Bone marrow (tissue), 2 donors: ENCODE results near the gene PNPLA2.
A peak's percentile ranks its signal among the peaks of the same experiment; 100 is the strongest.

Experiments used
- DNase-seq, 2 donors: peaks; one replicate each; lab custom pipeline; 2025; lab: John Stamatoyannopoulos, UW

PNPLA2 gene

DNA sequence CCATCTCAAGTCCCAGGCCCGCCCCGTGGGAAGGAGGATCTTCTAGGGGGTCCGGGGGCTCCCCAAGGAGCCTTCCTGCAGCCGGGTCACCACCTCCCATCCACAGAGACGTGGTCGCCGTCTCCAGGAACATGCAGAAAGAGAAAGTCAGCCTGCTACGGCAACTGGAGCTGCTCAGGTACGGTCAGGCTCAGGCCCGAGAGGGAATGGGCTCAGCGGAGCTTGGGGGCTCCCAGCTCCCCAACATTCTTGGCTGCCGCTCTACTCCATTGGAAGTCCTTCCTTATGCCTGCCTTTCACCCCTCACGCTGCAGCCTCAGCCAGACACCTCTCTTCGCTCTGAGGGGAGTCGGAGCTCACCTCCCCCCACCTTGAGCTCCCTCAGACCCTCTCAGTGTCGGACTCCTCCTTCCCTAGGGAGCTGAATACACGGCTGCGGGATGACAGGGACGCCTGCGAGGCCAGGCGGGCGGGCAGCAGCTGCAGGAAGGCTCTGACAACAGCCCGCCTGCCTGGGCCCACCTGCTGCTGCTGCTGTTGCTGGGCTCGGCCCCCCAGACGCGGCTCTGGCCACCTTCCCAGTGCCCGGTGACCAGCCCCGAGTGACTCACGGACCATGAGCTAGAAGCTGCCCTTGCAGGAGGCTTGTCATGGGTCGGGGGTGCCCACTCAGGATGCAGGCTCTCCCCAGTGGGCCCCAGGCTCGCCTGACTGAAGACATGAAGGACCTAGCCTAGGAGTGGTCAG, 12.6 kb downstream of the PNPLA2 start:
- no peak for DNase-seq

DNA sequence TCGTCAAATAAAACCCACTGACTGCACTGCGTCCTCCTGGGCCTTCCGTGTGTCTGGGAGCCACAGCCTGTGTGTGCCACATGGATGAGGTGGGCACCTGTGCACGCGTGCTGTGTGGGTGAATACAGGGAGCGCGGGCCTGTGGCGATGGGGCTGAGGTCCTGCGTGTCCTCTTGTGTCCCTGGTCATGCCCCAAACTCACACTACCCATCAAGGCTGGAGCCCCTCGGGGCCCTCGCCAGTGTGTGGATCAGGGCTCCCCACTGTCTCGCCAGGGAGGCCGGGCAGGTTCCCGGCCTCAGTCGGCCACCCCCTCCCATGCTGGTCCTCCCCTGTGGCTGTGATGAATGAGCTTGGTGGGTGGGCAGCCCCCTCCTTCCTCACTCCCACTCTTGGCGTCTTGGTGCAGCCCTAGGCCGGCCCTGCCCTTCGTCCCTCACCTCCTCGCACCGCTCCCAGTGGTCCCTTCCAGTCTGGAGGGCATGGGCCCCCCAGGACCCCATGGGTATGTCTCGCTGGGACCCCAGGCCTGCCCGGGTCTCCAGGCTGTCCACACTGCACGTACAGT, 13.3 kb downstream of the PNPLA2 start:
- no peak for DNase-seq

DNA sequence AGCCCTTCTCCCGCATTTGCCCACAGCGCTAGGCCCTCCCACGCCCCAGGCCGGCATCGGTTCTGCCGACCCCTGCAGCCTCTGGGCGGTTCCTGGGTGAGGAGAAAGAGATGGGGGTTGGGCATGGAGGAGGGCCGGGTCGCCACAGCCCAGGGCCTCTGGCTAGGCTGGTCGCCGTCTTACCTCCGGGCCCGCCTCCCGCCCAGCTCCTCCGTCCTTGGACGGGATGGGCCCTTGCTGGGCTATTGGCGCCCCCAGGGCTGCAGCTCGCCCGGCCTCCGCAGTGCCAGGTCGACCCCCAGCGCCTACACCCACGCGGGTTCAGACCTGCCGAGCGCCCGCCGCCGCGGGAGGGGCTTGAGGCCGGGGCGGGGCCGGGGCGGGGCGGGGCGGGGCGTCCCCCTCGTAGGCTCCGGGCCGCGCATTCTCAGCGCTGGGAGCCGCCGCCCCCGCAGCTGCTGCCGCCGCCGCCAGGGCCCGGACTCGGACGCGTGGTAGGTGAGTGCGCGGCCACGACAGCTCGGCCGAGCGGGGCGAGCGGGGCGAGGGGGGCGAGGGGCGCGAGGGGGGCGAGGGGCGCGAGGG, 13.9 kb downstream of the PNPLA2 start, which contains the start of gene CD151:
CD151 (plus strand) TSS at position 424 of the 585 bp plus-strand sequence. CDS start 3,118 bp downstream, outside the sequence.
- DNase-seq = peak in 1 of 2 donors; percentile 62

GRCh38 chr11:833114-833791, 14.5 kb downstream of the PNPLA2 start:
- peak in 1 of 2 donors; percentile 62 for DNase-seq

- no peak for DNase-seq
These were observed 15.2 kb downstream of the PNPLA2 start for GRCh38 chr11:833849-834311.

DNA sequence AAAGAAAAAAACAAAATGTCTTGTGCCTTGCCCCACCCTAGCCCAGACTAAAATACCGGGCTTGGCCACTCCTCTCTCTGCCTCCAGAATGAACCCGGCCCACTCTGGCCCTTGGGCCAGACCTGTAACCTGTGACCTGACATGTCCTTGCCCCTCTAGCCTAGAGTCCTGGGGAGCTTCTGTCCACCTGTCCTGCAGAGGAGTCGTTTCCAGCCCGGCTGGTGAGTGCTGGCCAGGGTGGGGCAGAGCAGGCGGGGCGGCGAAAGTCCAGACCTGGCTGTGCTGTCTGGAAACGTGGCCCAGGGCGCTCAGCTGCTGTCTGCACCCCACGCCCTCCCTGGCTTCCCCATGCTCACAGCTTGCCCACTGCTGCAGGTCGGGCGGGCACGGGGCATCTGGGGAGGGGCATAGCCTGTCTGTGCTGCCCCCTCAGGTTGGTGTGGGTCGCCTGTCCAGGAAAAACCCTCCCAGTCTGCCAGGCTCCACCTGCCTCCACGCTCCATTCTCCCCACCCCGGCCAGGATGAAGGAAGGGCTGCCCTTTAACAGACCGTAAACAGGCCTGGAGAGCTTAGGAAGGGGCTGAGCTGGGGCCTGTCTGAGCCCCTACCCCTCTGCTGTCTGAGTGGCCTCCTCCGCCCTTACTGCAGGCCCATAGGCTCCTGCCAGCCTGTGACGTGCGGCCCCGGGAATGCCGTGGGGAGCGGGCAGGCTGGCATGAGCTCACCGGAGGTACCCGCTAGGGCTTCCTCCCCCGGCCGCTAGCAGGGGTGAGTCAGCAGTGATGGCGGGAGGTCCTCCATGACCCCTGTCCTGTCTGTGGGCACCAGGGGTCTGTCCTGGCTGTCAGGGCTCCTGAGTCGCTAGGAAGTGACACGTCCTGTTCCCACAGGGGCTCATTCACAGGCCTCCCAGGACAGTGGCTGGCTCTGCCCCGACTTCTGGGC, 15.9 kb downstream of the PNPLA2 start:
- peak; percentile 11 to 35 for DNase-seq

DNA sequence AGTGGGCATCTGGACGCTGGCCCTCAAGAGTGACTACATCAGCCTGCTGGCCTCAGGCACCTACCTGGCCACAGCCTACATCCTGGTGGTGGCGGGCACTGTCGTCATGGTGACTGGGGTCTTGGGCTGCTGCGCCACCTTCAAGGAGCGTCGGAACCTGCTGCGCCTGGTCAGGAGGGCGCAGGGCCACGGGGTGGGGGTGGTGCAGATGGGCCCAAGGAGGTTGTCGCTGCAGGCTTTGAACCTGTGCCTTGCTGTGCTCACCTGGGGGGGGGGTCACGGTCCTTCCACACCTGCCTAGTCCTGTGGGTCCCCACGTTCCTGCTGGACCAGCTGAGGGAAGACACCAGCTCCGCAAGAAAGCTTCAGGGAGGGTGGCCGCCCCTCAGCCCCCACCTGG, 17.6 kb downstream of the PNPLA2 start:
- DNase-seq = no peak

- no peak for DNase-seq
These were observed 18.0 kb downstream of the PNPLA2 start for GRCh38 chr11:836700-837099.

DNA sequence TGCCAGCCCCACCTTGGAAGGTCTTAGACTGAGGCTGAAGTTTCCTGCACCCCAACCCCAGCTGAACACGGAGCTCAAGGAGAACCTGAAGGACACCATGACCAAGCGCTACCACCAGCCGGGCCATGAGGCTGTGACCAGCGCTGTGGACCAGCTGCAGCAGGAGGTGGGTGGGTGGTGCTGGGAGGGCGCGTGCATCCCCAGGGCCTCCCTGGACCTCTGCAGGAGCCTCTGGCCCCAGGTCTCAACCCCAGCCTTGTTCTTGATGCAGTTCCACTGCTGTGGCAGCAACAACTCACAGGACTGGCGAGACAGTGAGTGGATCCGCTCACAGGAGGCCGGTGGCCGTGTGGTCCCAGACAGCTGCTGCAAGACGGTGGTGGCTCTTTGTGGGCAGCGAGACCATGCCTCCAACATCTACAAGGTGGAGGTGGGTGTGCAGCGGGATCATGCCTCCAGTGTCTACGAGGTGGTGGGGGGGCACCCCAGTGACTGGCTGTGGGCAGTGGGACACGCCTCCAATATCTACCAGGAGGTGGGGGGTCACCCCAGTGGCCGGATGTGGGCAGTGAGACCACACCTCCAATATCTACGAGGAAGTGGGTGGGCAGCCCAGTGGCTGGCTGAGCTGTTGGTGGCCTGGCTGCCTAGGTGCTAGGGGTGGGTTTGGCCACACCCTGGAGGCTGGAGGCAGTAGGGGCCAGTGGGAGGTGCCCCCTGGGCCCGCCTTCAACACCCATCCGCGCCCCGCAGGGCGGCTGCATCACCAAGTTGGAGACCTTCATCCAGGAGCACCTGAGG, 18.7 kb downstream of the PNPLA2 start:
- no peak for DNase-seq

DNA sequence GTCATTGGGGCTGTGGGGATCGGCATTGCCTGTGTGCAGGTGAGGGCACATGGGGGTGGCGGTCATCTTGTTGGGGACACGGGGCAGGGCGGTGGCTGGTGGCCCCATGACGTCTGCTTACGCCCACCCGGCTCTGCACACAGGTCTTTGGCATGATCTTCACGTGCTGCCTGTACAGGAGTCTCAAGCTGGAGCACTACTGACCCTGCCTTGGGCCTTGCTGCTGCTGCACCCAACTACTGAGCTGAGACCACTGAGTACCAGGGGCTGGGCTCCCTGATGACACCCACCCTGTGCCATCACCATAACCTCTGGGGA, 19.2 kb downstream of the PNPLA2 start:
- no peak for DNase-seq

- DNase-seq = no peak
These were observed 19.9 kb downstream of the PNPLA2 start for GRCh38 chr11:838441-839279.

- no peak for DNase-seq
These were observed 20.5 kb downstream of the PNPLA2 start for GRCh38 chr11:839280-839623.

GRCh38 chr11:839875-840617, 21.3 kb downstream of the PNPLA2 start:
- DNase-seq = no peak

GRCh38 chr11:841981-842369, 23.3 kb downstream of the PNPLA2 start:
- DNase-seq = no peak

DNA sequence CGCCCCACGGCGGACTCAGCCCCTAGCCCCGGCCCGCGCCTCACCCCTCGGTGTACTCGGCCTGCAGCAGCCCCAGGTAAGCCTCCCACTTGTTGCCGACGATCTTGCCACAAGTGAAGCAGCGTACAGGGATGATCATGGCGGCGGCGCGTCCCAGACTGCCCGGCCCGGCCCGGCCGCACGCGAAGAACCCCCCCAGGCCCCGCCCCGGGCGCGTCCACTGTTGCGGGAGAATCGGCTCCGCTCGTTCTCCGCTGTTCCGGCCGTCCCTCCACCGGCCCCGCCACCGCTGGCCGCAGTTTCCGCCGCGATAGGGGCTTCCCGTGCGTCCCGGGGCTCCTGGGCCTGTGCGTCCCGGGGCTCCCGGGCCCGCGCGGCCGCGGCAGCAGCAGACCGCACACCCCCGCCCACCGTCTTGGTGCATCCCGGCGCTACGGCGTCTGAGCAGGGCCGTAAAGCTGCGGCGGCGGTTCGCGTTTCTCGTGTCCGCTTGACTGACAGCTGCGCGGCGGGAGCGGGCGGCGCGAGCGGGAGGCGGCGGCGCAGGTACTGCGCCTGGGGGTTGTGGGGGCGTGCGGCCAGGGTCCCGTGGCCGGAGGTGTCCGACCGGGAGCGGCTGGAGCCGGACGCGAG, 23.8 kb downstream of the PNPLA2 start, which contains the start of the genes POLR2L and TSPAN4:
POLR2L (minus strand) TSS at position 160 of the 633 bp plus-strand sequence; CDS start at position 139, 21 bp downstream.
TSPAN4 (plus strand) TSS at position 483 of the 633 bp plus-strand sequence. CDS start 7,453 bp downstream, outside the sequence.
- peak; percentile 56 to 98 for DNase-seq

GRCh38 chr11:843086-843734, 24.5 kb downstream of the PNPLA2 start:
- DNase-seq = no peak

GRCh38 chr11:843818-844692, 25.3 kb downstream of the PNPLA2 start:
- DNase-seq = no peak
